HG02870 (cell line): ENCODE measurements around the gene CHMP2A.
A peak's percentile ranks its signal among the peaks of the same experiment; 100 is the strongest.

Experiments used
- ATAC-seq: cut with Tn5 transposase; IDR thresholded peaks from one replicate; pipeline ENCODE4 v1.9.1; 2021; ENCODE audit warnings: mild to moderate bottlenecking, moderate library complexity; ENCODE audit not compliant: unreplicated experiment

CHMP2A gene

DNA sequence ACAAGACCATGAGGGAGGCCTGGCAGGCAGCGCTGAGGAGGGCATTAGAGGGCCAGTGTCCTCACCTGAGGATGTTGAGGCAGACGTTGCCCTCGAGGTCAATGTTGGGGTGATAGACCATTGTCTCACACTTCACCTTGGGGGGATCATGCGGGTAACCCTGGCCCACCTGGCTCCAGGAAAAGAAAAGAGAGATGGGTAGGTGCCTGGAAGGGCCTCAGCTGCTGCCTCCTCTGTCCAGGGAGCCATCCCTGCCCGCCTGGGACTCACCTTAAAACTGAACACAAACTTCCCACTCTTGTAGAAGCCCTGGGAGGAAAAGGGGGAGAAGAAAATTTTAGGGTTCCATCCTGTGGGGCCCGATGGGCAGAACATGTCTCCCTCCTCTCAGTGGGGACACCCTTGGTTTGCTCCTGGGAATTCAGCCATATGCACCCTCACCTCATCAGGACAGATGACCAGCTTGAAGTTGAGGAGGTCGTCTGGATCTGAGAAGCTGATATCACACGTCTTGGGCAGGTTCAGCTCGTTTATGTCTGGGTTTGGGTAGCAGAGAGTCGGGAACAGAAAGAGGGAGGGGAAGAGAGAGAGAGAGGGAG, 1.8 kb upstream of the CHMP2A start:
- ATAC-seq, result no peak

DNA sequence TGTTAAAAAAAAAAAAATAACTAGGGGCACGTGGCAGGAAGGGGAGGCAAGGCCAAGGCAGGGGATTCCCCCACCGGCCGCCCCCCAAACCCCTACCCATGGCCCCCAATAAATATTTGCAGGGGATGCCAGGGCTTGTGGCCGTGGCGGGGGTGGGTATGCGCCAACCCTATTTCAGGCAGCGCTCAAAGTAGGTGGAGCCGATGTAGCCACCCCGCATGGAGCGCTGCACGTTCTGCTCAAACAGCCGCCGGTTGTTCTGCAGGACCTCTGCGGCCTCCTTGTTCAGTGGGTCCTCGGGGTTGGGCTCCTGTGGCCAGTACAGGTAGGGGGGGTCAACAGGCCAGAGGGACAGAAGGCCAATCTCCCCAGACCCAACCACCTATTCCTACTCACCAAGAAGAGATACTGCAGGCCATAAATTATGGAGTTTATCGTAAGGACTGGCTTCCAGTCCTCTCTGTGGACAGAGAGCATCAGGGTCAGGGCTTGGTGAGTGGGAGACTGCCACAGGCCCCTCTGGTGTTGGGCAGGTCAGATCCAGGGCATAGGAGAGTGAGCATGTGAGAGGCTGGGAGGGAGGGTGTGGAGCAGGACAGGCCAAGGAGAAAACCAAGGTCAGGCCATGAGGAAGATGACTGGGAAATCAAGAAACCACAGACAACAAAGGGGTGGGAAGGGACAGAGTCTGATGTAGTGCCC, 1.2 kb upstream of the CHMP2A start:
- ATAC-seq, result no peak

DNA sequence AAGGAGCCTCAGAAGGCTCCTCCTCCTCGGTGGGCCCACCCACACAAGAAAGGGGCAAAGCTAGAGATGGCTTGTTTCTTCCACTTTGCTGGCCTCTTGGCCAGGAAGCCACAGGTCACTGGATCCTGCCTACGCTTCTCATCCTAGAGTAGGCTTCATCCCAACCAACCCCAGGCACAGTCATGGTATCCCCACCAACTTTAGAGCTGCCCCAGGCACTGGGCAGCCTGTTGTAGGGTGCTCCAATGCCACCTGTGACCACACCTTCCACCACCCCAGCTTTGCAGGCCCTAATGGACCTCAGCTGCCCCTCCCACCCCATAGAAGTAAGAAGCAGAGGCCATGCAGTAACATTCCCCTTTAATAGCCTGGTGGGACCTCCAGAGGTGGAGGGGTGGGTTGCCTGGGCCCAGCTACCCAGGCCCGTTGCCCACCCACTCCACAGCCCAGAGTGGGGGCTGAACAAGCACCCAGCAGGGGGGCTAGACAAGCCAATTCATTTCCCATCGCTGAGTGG, 522 bp upstream of the CHMP2A start:
- ATAC-seq, result no peak

GRCh38 chr19:58553799-58554493, 959 bp downstream of the CHMP2A start:
- no peak for ATAC-seq

GRCh38 chr19:58552655-58553054, 2.2 kb downstream of the CHMP2A start:
- no peak for ATAC-seq

DNA sequence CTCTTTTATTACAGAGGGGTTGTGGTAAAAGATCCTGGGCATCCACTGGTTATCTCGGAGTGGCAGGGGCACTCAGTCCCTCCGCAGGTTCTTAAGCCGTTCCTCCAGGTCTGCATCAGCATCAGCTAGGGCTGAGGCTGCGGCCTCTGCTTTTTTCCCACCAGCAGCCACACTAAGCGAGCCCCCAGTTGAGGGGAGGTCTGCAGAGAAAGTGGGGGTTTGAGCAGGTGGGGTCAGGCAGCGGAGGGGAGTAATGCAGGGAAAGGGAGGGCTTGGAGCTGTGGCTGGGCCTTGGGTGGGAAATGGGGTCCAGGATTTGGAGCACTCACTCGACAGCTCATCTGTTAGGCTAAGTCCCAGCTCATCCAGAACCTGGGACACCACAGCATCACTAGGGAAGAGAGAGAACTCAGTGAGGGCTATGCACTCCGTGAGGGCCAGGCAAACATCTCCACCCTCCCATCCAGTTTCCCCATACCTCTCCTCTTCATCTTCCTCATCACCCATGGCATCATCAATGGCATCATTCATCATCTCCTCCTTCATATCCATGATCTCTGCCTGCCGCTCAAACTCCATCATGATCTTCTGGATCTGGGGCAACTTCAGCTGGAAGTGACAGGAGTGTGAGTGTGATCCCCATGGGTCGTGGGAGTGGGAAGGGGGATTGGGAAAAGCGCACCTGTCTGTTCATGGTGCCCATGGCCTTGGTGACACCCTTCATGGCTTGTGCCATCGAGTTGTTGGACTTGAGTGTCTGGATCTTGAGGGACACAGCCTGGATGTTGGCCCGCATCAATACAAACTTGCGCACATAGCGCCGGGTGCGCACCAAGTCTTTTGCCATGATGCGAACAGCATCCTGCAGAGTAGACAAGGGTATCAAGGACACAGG, 3.1 kb downstream of the CHMP2A start:
- no peak for ATAC-seq

DNA sequence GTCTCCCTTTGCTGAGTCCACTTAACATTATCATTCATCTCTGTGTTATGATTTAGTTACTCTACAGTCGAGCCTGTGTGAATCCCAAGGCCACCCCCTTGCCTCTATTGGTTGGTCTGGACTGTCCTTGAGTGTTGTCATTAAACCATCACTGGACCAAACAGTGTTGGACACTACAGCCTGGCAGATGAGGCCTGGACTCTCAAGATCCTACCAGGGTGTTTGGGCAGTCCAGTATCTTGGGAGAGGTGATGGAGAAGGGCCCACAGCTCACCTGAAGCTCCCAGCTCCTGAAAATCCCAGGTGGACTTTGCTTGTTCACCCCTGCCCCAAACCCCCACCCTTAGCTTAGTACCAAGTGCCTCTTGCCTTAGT, 3.8 kb downstream of the CHMP2A start:
- ATAC-seq, result no peak

DNA sequence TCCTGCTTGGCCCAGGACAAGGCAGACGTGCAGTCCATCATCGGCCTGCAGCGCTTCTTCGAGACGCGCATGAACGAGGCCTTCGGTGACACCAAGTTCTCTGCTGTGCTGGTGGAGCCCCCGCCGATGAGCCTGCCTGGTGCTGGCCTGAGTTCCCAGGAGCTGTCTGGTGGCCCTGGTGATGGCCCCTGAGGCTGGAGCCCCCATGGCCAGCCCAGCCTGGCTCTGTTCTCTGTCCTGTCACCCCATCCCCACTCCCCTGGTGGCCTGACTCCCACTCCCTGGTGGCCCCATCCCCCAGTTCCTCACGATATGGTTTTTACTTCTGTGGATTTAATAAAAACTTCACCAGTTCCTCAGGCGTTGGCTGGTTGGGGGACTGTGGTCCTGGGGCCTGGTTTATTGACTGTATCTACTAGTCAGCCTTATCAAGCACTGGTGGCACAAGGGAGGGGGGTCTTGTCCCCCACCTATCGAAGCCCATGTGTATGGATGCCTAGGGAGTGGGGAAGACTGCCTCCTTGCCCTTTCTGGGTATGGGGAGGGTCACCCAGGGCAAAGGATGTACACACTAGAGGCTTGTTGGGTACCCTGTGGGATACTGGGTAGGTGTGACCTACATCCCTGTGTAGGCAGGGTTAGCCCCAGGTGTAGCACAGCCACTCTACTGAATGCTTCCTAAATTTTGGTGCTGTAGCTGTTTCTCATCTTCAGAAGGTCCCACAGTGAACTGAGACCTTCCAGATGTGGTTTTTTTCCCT, 4.4 kb downstream of the CHMP2A start:
- ATAC-seq, result no peak

GRCh38 chr19:58549664-58550361, 5.1 kb downstream of the CHMP2A start:
- ATAC-seq, result no peak

DNA sequence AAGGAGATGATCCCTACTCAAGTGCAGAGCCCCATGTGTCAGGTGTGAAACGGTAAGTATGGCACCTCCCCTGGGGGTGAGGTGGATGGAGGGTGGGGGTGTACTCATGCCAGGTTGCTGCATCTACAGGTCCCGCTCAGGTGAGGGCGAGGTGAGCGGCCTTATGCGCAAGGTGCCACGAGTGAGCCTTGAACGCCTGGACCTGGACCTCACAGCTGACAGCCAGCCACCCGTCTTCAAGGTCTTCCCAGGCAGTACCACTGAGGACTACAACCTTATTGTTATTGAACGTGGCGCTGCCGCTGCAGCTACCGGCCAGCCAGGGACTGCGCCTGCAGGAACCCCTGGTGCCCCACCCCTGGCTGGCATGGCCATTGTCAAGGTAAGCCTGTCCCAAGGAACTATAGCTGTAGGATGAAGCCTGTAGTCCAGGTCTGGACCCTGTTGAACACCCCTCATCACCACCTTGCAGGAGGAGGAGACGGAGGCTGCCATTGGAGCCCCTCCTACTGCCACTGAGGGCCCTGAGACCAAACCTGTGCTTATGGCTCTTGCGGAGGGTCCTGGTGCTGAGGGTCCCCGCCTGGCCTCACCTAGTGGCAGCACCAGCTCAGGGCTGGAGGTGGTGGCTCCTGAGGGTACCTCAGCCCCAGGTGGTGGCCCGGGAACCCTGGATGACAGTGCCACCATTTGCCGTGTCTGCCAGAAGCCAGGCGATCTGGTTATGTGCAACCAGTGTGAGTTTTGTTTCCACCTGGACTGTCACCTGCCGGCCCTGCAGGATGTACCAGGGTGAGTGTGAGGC, 5.8 kb downstream of the CHMP2A start:
- no peak for ATAC-seq

- ATAC-seq, result no peak
Measured at GRCh38 chr19:58547323-58548312, 7.3 kb downstream of the CHMP2A start.

DNA sequence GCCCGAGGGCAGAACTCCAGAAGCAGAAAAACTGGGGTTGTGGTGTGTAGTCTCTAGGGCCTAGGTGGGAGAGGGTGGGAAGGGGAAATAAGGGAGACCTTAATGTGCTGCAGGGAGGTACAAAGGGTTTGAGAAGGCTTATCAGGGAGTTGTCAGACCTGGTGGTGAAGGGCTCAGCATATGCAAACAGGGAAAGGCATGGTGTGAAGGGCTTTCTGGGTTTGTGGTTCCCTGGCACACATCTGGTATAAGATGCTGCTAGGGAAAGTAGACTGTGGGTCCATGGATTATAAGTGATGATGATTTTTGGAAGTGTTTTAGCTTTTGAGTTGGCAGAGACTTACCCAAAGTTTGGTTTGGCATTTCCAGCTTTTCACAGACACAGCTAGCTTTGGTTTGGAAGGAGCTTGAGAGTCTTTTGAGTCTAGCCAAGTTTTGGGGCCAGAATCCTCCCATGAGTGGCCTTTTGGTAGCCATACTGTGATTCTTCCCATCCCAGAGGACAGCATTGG, 8.8 kb downstream of the CHMP2A start:
- no peak for ATAC-seq

DNA sequence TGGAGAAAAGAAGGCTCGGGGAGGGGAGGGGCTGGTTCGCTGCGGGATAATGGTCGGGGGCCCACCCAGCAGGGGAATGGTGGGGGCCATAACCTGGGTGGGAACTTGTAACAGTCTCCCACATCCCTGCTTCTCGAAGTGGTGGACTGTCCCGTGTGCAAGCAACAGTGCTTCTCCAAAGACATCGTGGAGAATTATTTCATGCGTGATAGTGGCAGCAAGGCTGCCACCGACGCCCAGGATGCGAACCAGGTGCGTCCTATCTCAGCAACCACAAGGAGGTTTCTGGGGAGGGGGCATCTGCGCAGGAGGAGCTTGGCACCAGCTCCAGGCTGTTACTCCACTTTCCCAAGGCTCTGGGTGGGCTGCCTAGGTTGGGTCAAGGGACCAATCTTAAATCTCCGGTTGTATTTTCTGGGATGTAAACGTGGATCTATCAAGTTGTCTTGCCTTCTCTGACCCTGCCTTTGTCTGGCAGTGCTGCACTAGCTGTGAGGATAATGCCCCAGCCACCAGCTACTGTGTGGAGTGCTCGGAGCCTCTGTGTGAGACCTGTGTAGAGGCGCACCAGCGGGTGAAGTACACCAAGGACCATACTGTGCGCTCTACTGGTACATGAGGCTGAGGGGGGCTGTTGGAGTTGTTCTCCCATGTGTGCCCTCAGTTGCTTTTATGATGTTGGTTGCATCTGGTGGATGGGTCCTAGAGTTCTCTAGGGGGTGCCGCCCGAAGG, 9.5 kb downstream of the CHMP2A start:
- no peak for ATAC-seq

DNA sequence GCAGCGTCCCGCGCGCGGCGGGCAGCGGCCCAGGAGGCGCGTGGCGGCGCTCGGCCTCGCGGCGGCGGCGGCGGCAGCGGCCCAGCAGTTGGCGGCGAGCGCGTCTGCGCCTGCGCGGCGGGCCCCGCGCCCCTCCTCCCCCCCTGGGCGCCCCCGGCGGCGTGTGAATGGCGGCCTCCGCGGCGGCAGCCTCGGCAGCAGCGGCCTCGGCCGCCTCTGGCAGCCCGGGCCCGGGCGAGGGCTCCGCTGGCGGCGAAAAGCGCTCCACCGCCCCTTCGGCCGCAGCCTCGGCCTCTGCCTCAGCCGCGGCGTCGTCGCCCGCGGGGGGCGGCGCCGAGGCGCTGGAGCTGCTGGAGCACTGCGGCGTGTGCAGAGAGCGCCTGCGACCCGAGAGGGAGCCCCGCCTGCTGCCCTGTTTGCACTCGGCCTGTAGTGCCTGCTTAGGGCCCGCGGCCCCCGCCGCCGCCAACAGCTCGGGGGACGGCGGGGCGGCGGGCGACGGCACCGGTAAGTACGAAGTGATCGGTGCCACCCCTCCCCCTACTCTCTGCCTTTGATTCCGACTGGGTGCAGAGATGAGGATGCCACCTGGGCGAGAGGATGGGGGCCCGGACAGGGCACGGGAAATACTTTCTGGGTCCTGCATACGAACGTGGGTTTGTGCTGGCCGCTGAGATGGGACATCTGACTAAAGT, 10.2 kb downstream of the CHMP2A start:
- ATAC-seq, result peak; percentile 35

- peak; percentile 77 for ATAC-seq
Measured at GRCh38 chr19:58543826-58544590, 10.9 kb downstream of the CHMP2A start, which contains the start of gene TRIM28. Gene TRIM28 (plus strand): TSS chr19:58544064. CDS start chr19:58544758, 694 bp downstream.
